Transverse colon (tissue), 4 donors: ENCODE measurements around the gene ERC2. TPM values are rescaled to one million over a fixed set of nuclear protein-coding genes. Genes with fewer than 3 reads are reported as not detected.

ENCODE experiments used
- DNase-seq: peaks from one replicate; pipeline ENCODE4 v3.0.0-alpha.2; 2019
- H3K27ac ChIP-seq, 4 donors: fragments of 200-600 bp; sonication (generic); 2 replicates each; pipeline ENCODE4 v1.5.1; 2016 to 2018; ENCODE audit warnings: inconsistent platforms in 4 of 4
- H3K27me3 ChIP-seq: fragments of 200-600 bp; sonication (generic); 2 replicates; pipeline ENCODE4 v1.5.1; 2017; ENCODE audit warnings: inconsistent platforms
- H3K36me3 ChIP-seq, 4 donors: fragments of 200-600 bp; sonication (generic); 2 replicates each; pipeline ENCODE4 v1.5.1; 2017 to 2019; ENCODE audit warnings: inconsistent platforms in 4 of 4
- H3K4me1 ChIP-seq, 4 donors: fragments of 200-600 bp; sonication (generic); 2 replicates each; pipeline ENCODE4 v1.5.1; 2017 to 2020; ENCODE audit warnings: inconsistent platforms in 4 of 4
- H3K4me3 ChIP-seq, 4 donors: fragments of 200-600 bp; sonication (generic); 1 replicate in 1 of 4; 2 replicates in 3 of 4; pipeline versions ENCODE4 v1.5.1 to v1.6.1; 2017 to 2019; ENCODE audit warnings: inconsistent platforms in 4 of 4
- H3K9me3 ChIP-seq, 2 donors: fragments of 200-600 bp; sonication (generic); 2 replicates each; pipeline ENCODE4 v1.5.1; 2017 to 2019; ENCODE audit warnings: inconsistent platforms in 2 of 2
- CTCF ChIP-seq, 5 experiments: fragments of 200-600 bp in 3 of 5; fragments of 450-650 bp in 2 of 5; sonication (generic) in 3 of 5; IDR thresholded peaks; 1 replicate in 2 of 5; 2 replicates in 3 of 5; pipeline ENCODE4 v1.5.1; 2016 to 2017; ENCODE audit warnings: antibody characterized with exemption in 5 of 5, inconsistent platforms in 3 of 5, mild to moderate bottlenecking in 2 of 5, moderate library complexity in 1 of 5
- EP300 ChIP-seq: sonication (generic); formaldehyde crosslinking; IDR thresholded peaks from one replicate; pipeline ENCODE4 v1.6.1; 2017; ENCODE audit warnings: antibody characterized with exemption, low read depth
- POLR2A ChIP-seq: fragments of 450-650 bp; IDR thresholded peaks from one replicate; pipeline ENCODE4 v1.6.1; 2016; ENCODE audit warnings: antibody characterized with exemption, mild to moderate bottlenecking, moderate library complexity
- POLR2AphosphoS5 ChIP-seq, 3 donors: sonication (generic); formaldehyde crosslinking; IDR thresholded peaks; one replicate each; pipeline ENCODE4 v1.6.1; 2016; ENCODE audit warnings: antibody characterized with exemption in 3 of 3
- WGBS, 2 donors: methylation state at CpG; one replicate each; pipeline ENCODE4 v1.1.5; 2018; ENCODE audit warnings: low coverage in 1 of 2; 5-methylcytosine and 5-hydroxymethylcytosine counted together
- in situ Hi-C, 4 donors: fragments of 200-750 bp; cut with MboI; loops; one replicate each; pipeline versions ENCODE4 v1.15.0 to v1.15.1; 2017; ENCODE audit warnings: low sequenced_read_pairs in 3 of 4, low pct_ligation_motif_present in 1 of 4, low pct_unique_long_range_greater_than_20kb in 1 of 4
- intact Hi-C: fragments of 100-400 bp; cut with DNase I; formaldehyde crosslinking; loops from one replicate; pipeline ENCODE4 v1.15.1; 2023; ENCODE audit warnings: low total_unique reads
- total RNA-seq, 4 donors: library from RNA; depleted of rRNA; stranded (reverse); fragments of >200 nt; gene quantifications; one replicate each; pipeline ENCODE4 v1.1.0, GENCODE V29; 2016

ERC2 gene
- total RNA-seq, 4 donors from 2014 or later: 0.41 to 1.3 TPM; not detected in 2

DNA sequence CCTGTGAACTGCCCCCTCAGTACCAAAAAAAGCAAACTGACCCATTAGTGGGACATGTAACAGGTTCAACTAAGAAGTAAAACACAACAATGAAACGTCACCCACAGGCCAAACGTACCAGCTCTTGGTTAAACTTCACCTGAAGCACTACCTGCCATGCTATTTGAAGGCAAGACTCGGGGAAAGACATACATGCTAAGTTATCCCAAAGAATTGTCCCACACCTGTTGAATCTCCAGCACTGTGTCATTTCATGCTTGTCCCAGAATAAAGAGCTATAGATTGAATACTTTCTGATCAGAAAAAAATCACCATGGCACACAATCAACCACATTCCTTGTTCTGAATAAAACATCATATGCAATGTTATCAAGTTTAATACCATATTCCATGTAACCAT lies 785.8 kb downstream of the ERC2 start:
- 72 to 82% methylated on average over 3 of the region's 3 CpGs for WGBS, 2 donors
- no peak overlapping the region for H3K4me3 ChIP-seq
- intact Hi-C loops: no loop called here
- no peaks in the 10 kb centered on the region for H3K27me3 ChIP-seq
- no peaks in the 10 kb centered on the region for H3K36me3 ChIP-seq
- in situ Hi-C loops: no loop called here
- no peak for DNase-seq
- no peaks in the 10 kb centered on the region for H3K4me1 ChIP-seq
- H3K9me3 ChIP-seq: no peaks in the 10 kb centered on the region
- H3K27ac ChIP-seq: no peak overlapping the region
- TF ChIP-seq CTCF (IDR thresholded peaks at IDR 0.05): no peak
- TF ChIP-seq POLR2A: no peak
- TF ChIP-seq POLR2AphosphoS5 (IDR thresholded peaks at IDR 0.05): no peak
- TF ChIP-seq EP300: no peak

DNA sequence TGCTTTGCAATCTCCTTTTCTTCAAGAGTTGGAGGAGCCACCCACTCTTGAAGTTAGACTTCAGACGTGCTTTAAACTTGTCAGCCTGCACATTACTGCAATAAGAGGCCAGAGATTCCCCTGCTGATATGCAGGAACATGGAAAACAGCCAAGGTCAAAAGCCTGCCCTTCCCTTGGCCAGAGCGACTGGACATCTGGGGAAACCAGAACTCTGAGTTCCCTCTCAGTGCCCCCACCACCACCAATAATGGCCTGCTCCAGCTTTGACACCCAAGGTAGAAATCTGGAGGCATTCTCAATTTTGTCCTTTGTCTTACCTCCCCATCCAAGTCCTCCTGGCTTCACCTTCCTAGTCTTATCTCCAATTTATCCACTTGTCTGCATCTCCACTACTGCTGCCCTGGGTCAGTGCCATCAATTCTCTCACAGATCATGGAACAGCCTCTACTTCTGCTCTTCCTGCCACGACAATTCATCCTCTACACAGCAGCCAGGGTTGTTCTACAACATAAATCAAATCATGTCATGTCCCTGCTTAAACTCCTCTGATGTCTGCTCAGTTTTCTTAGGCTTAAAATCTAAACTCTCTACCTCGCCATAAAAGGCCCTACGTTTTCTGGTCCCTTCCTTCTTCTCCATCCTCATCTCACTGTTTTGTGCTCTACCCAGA lies 789.6 kb downstream of the ERC2 start:
- no peaks in the 10 kb centered on the region for H3K4me1 ChIP-seq
- intact Hi-C loops: no loop called here
- H3K27me3 ChIP-seq: no peaks in the 10 kb centered on the region
- H3K36me3 ChIP-seq: no peaks in the 10 kb centered on the region
- H3K27ac ChIP-seq: no peak overlapping the region
- DNase-seq: no peak
- H3K9me3 ChIP-seq: no peaks in the 10 kb centered on the region
- 73 to 77% methylated on average over 3 to 5 of the region's 5 CpGs for WGBS, 2 donors
- H3K4me3 ChIP-seq: no peak overlapping the region
- no peak for TF ChIP-seq EP300
- no peak for TF ChIP-seq CTCF (IDR thresholded peaks at IDR 0.05)
- TF ChIP-seq POLR2A: no peak
- TF ChIP-seq POLR2AphosphoS5 (IDR thresholded peaks at IDR 0.05): no peak
- in situ Hi-C loops: no loop called here

DNA sequence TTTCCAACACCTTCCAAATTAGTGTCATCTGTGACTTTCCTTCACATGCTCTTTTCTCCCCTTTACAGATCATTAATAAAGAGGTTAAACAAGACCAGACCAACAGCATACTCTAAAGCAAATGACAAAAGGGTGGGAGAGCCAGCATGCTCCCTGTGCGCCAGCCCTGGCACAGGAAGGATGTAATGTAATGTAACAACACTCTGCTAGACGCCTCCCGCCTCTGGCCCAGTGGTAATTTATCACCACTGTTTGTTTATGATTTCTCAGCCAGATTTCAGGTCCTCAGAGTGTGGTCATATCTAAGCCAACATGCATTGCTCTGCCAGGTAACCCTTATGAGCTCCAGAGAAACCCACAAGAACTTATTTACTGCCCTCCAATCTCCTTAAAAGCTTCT lies 791.6 kb downstream of the ERC2 start:
- no peak for TF ChIP-seq CTCF (IDR thresholded peaks at IDR 0.05)
- TF ChIP-seq POLR2AphosphoS5 (IDR thresholded peaks at IDR 0.05): no peak
- TF ChIP-seq POLR2A: no peak
- no peak for TF ChIP-seq EP300

GRCh38 chr3:55675478-55675877 lies 792.8 kb downstream of the ERC2 start:
- H3K4me1 ChIP-seq: peaks cover 0 to 9% (median 3%) of the 10 kb centered on the region in 4 donors
- no peaks in the 10 kb centered on the region for H3K36me3 ChIP-seq
- no peak overlapping the region for H3K27ac ChIP-seq
- intact Hi-C loops (no loop called here), in situ Hi-C loops (no loop called here)
- TF ChIP-seq CTCF (IDR thresholded peaks at IDR 0.05): no peak
- TF ChIP-seq POLR2AphosphoS5 (IDR thresholded peaks at IDR 0.05): no peak
- TF ChIP-seq POLR2A: no peak
- no peak for TF ChIP-seq EP300
- 71 to 100% methylated on average over 1 to 3 of the region's 3 CpGs for WGBS, 2 donors
- H3K27me3 ChIP-seq: no peaks in the 10 kb centered on the region
- no peaks in the 10 kb centered on the region for H3K9me3 ChIP-seq
- no peak for DNase-seq
- H3K4me3 ChIP-seq: no peak overlapping the region

More for the DNA sequence above, 791.6 kb downstream of the ERC2 start:
- H3K27ac ChIP-seq: no peak overlapping the region
- H3K4me1 ChIP-seq: peaks cover 0 to 9% (median 3%) of the 10 kb centered on the region in 4 donors
- H3K27me3 ChIP-seq: no peaks in the 10 kb centered on the region
- DNase-seq: no peak
- in situ Hi-C loops: no loop called here
- intact Hi-C loops: no loop called here
- no peak overlapping the region for H3K4me3 ChIP-seq
- no peaks in the 10 kb centered on the region for H3K36me3 ChIP-seq
- H3K9me3 ChIP-seq: no peaks in the 10 kb centered on the region
- WGBS, 2 donors: 55% methylated on average over 3 of the region's 3 CpGs; no CpG with 5 or more reads in 1 of the 2 donors
